Left lung (tissue), 10 donors: ENCODE measurements around the gene FADS3. TPM values are rescaled to one million over a fixed set of nuclear protein-coding genes. Genes with fewer than 3 reads are reported as not detected.
"Not testable (repeated sequence)": the region's sequence is repeated elsewhere in the genome, so short reads cannot be mapped to it uniquely, and the experiment has no call there.

Experiments
- ATAC-seq: fragments of 200-7000 bp; cut with Tn5 transposase; one replicate; pipeline ENCODE4 v1.9.1; 2020; ENCODE audit warnings: moderate library complexity
- DNase-seq, 4 donors: peaks; one replicate each; pipeline ENCODE4 v3.0.0-alpha.2; 2013 to 2020
- H3K27ac ChIP-seq, 2 donors: fragments of 200-600 bp; sonication (generic) in 1 of 2; one replicate each; pipeline versions ENCODE4 v1.5.0 to v1.8.0; 2020 to 2021
- H3K27me3 ChIP-seq, 2 donors: fragments of 200-600 bp; sonication (generic) in 1 of 2; one replicate each; pipeline versions ENCODE4 v1.5.0 to v1.8.0; 2020 to 2021
- H3K36me3 ChIP-seq, 2 donors: fragments of 200-600 bp; sonication (generic) in 1 of 2; one replicate each; pipeline versions ENCODE4 v1.5.0 to v1.8.0; 2020 to 2021
- H3K4me1 ChIP-seq, 2 donors: fragments of 200-600 bp; one replicate each; pipeline ENCODE4 v1.8.0; 2021
- H3K4me3 ChIP-seq, 2 donors: fragments of 200-600 bp; sonication (generic) in 1 of 2; one replicate each; pipeline versions ENCODE4 v1.5.0 to v1.8.0; 2020 to 2021; ENCODE audit warnings: mild to moderate bottlenecking in 1 of 2
- H3K9me3 ChIP-seq, 2 donors: fragments of 200-600 bp; sonication (generic) in 1 of 2; one replicate each; pipeline versions ENCODE4 v1.5.0 to v1.8.0; 2020 to 2021
- CTCF ChIP-seq, 2 donors: fragments of 200-600 bp; sonication (generic) in 1 of 2; IDR thresholded peaks; one replicate each; pipeline versions ENCODE4 v1.5.0 to v1.8.0; 2021; ENCODE audit warnings: antibody characterized with exemption in 2 of 2
- intact Hi-C, 2 donors: fragments of 100-400 bp; cut with DNase I; formaldehyde crosslinking; loops; one replicate each; pipeline versions ENCODE4 v1.11.2 to v1.14.2; 2022
- polyA plus RNA-seq, 6 donors: library from polyadenylated mRNA; unstranded; fragments of 120-200 nt; gene quantifications; one replicate each; pipeline ENCODE4 v1.2.1, GENCODE V29; 2013; ENCODE audit not compliant: insufficient read length in 6 of 6
- total RNA-seq, 2 donors: library from RNA; stranded (reverse); fragmentation: NEBNext Ultra II Directional; extraction: Animal tissue kit (Norgen Biotek cat#: 25700); gene quantifications; one replicate each; pipeline ENCODE4 v1.2.1, GENCODE V29; 2021
- donor health status: DM: no; HTN: yes; CAD: no.
- donor health status: DM: no; HTN: no; CAD: no.

Gene FADS3
- total and polyA plus RNA-seq, 8 donors, result 8.3 to 71.4 (median 12.9) TPM

GRCh38 chr11:61885166-61885778, 6.1 kb downstream of the FADS3 start:
- intact Hi-C loops, result no loop called here
- Histone ChIP-seq H3K9me3 (no peaks in the 10 kb centered on the region), H3K27me3 (peaks cover 0 to 1% of the 10 kb centered on the region in 2 donors), H3K4me3 (no peak overlapping the region), H3K27ac (no peak overlapping the region), H3K4me1 (peaks cover under 1 to 13% of the 10 kb centered on the region in 2 donors), H3K36me3 (no peaks in the 10 kb centered on the region)
- no peak for TF ChIP-seq CTCF (IDR thresholded peaks at IDR 0.05)
- ATAC-seq (peak; percentile 5), DNase-seq (no peak)

GRCh38 chr11:61883947-61884346, 7.4 kb downstream of the FADS3 start:
- Histone ChIP-seq H3K9me3 (no peaks in the 10 kb centered on the region), H3K36me3 (peaks cover 0 to 3% of the 10 kb centered on the region in 2 donors), H3K27me3 (no peaks in the 10 kb centered on the region), H3K4me3 (no peak overlapping the region), H3K4me1 (peaks cover 0 to 6% of the 10 kb centered on the region in 2 donors), H3K27ac (no peak overlapping the region)
- ATAC-seq, result no peak
- no peak for DNase-seq
- intact Hi-C loops, result no loop called here
- TF ChIP-seq CTCF (IDR thresholded peaks at IDR 0.05), result no peak

GRCh38 chr11:61883327-61883726, 8.0 kb downstream of the FADS3 start:
- DNase-seq (no peak), ATAC-seq (no peak)
- no peak overlapping the region for H3K27ac ChIP-seq
- TF ChIP-seq CTCF (IDR thresholded peaks at IDR 0.05), result no peak
- intact Hi-C loops, result no loop called here
- peaks cover 0 to 2% of the 10 kb centered on the region in 2 donors for H3K4me1 ChIP-seq
- H3K4me3 ChIP-seq, result no peak overlapping the region
- H3K36me3 ChIP-seq, result peaks cover 0 to 9% of the 10 kb centered on the region in 2 donors
- H3K9me3 ChIP-seq, result no peaks in the 10 kb centered on the region
- H3K27me3 ChIP-seq, result no peaks in the 10 kb centered on the region

GRCh38 chr11:61882879-61883278, 8.5 kb downstream of the FADS3 start:
- TF ChIP-seq CTCF (IDR thresholded peaks at IDR 0.05), result no peak
- ATAC-seq, result no peak
- Histone ChIP-seq H3K4me3 (no peak overlapping the region), H3K4me1 (no peaks in the 10 kb centered on the region), H3K27ac (no peak overlapping the region), H3K9me3 (no peaks in the 10 kb centered on the region), H3K27me3 (no peaks in the 10 kb centered on the region), H3K36me3 (peaks cover 0 to 13% of the 10 kb centered on the region in 2 donors)
- DNase-seq, result no peak
- intact Hi-C loops, result no loop called here

GRCh38 chr11:61882267-61882666, 9.1 kb downstream of the FADS3 start:
- DNase-seq, intact Hi-C loops: not testable (repeated sequence)

GRCh38 chr11:61881397-61881796, 9.9 kb downstream of the FADS3 start:
- Histone ChIP-seq H3K27me3 (no peaks in the 10 kb centered on the region), H3K4me1 (no peaks in the 10 kb centered on the region), H3K27ac (no peak overlapping the region), H3K9me3 (no peaks in the 10 kb centered on the region), H3K36me3 (peaks cover 0 to 13% of the 10 kb centered on the region in 2 donors), H3K4me3 (no peak overlapping the region)
- DNase-seq (no peak), ATAC-seq (no peak)
- intact Hi-C loops, result no loop called here
- TF ChIP-seq CTCF (IDR thresholded peaks at IDR 0.05), result no peak

More at GRCh38 chr11:61882267-61882666, 9.1 kb downstream of the FADS3 start:
- H3K36me3 ChIP-seq, result peaks cover 0 to 13% of the 10 kb centered on the region in 2 donors
- not testable (repeated sequence) for H3K4me3 ChIP-seq, H3K9me3 ChIP-seq, H3K27ac ChIP-seq, H3K4me1 ChIP-seq, ATAC-seq, H3K27me3 ChIP-seq
